ENCODE results near the gene TMEM259.

GRCh38 chr19:988510-988909, 32.4 kb downstream of the TMEM259 start:
- no peak for TF ChIP-seq CTCF (IDR thresholded peaks at IDR 0.05)
- no peak for TF ChIP-seq POLR2A (IDR thresholded peaks at IDR 0.05)
